GM12878 (cell line): ENCODE data around the gene MPP1. TPM values are rescaled to one million over a fixed set of nuclear protein-coding genes. Genes with fewer than 3 reads are reported as not detected.

Source experiments
- ATAC-seq: fragments of 200-7000 bp; cut with Tn5 transposase; 3 replicates; pipeline ENCODE4 v1.9.1; 2020; ENCODE audit warnings: mild to moderate bottlenecking, moderate library complexity
- BruUV-seq: library from RNA; stranded (reverse); fragments of 400-500 nt; replicated peaks from 2 replicates; lab custom pipeline; 2021; lab: Mats Ljungman, UMichigan
- CTCF ChIA-PET: fragments of 300-600 bp; sonication (Branson Sonifier 250); formaldehyde crosslinking; extraction: SDS; loops from one replicate; lab custom pipeline; 2021; ENCODE audit warnings: inconsistent platforms; lab: Yijun Ruan, JAX
- POLR2A ChIA-PET: fragments of 350-600 bp; formaldehyde crosslinking; extraction: SDS; loops from one replicate; lab custom pipeline; 2021; ENCODE audit warnings: inconsistent platforms; lab: Charles Lee
- RAD21 ChIA-PET: fragments of 300-600 bp; sonication (Branson Sonifier 250); formaldehyde crosslinking; loops from one replicate; lab custom pipeline; 2023; ENCODE audit warnings: antibody characterized with exemption; ENCODE audit not compliant: unreplicated experiment; lab: Charles Lee
- SMC1A ChIA-PET: fragments of 300-600 bp; sonication (Branson Sonifier 250); formaldehyde crosslinking; loops from one replicate; lab custom pipeline; 2023; ENCODE audit not compliant: unreplicated experiment, uncharacterized antibody; lab: Charles Lee
- DNase-seq: peaks from one replicate; pipeline ENCODE4 v3.0.0-alpha.2; 2011; ENCODE audit warnings: low read depth, low spot score
- FAIRE-seq: peaks from 3 replicates; lab custom pipeline; 2011; peaks lifted over from hg19 to GRCh38; lab: Jason Lieb, UNC
- H2AFZ ChIP-seq: 2 replicates; pipeline ENCODE4 v1.6.0; 2011; ENCODE audit warnings: low read depth, low read length, control low read depth; ENCODE audit not compliant: control insufficient read depth
- H3K27ac ChIP-seq: 2 replicates; pipeline ENCODE4 v1.5.1; 2011; ENCODE audit warnings: control low read depth; ENCODE audit not compliant: control insufficient read depth, insufficient read depth
- H3K27me3 ChIP-seq, 2 experiments: replicated peaks in 1 of 2; 2 replicates each; pipeline versions ENCODE4 v1.6.0 to v1.6.1; 2011; ENCODE audit warnings: low read length in 1 of 2; ENCODE audit not compliant: control insufficient read depth in 2 of 2, insufficient read depth in 2 of 2
- H3K36me3 ChIP-seq, 2 experiments: 2 replicates each; pipeline ENCODE4 v1.5.1; 2011; ENCODE audit warnings: low read length in 1 of 2; ENCODE audit not compliant: control insufficient read depth in 2 of 2, insufficient read depth in 2 of 2
- H3K4me1 ChIP-seq: 2 replicates; pipeline ENCODE4 v1.6.1; 2011; ENCODE audit warnings: mild to moderate bottlenecking, low read length, moderate library complexity, mixed read lengths; ENCODE audit not compliant: control insufficient read depth, insufficient read depth
- H3K4me2 ChIP-seq: 2 replicates; pipeline ENCODE4 v1.6.0; 2011; ENCODE audit warnings: control low read depth; ENCODE audit not compliant: control insufficient read depth, insufficient read depth
- H3K4me3 ChIP-seq: fragments of 200-600 bp; sonication (generic); 2 replicates; pipeline ENCODE4 v1.5.1; 2016
- H3K79me2 ChIP-seq: 2 replicates; pipeline ENCODE4 v1.6.0; 2011; ENCODE audit warnings: low read length; ENCODE audit not compliant: control insufficient read depth, insufficient read depth
- H3K9ac ChIP-seq: 2 replicates; pipeline ENCODE4 v1.8.0; 2011; ENCODE audit warnings: low read length, control low read depth, mixed read lengths; ENCODE audit not compliant: control insufficient read depth, insufficient read depth
- H3K9me3 ChIP-seq: replicated peaks from 3 replicates; pipeline ENCODE4 v1.5.1; 2011; ENCODE audit warnings: mild to moderate bottlenecking, low read length; ENCODE audit not compliant: control insufficient read depth, insufficient read depth
- H4K20me1 ChIP-seq: 2 replicates; pipeline ENCODE4 v1.6.0; 2011; ENCODE audit not compliant: control insufficient read depth, insufficient read depth
- BHLHE40 ChIP-seq, 2 experiments: fragments of 450-650 bp in 1 of 2; IDR thresholded peaks; 2 replicates each; pipeline ENCODE4 v1.6.1; 2011 to 2017; ENCODE audit warnings: low read depth in 2 of 2, borderline replicate concordance in 1 of 2, improper control_type of control experiment in 1 of 2, low read length in 1 of 2, mild to moderate bottlenecking in 1 of 2
- CHD2 ChIP-seq: IDR thresholded peaks from 2 replicates; pipeline ENCODE4 v1.6.1; 2011; ENCODE audit warnings: low read depth, low read length, improper control_type of control experiment, borderline replicate concordance
- CREM ChIP-seq: IDR thresholded peaks from 2 replicates; pipeline ENCODE4 v1.6.1; 2014; ENCODE audit warnings: antibody characterized with exemption, low read depth
- HDAC6 ChIP-seq: fragments of 200-600 bp; sonication (generic); IDR thresholded peaks from one replicate; pipeline ENCODE4 v1.8.0; 2017; ENCODE audit warnings: antibody characterized with exemption; ENCODE audit not compliant: unreplicated experiment
- HDGF ChIP-seq: fragments of 450-650 bp; IDR thresholded peaks from 2 replicates; pipeline ENCODE4 v1.6.1; 2016; ENCODE audit warnings: antibody characterized with exemption
- KLF5 ChIP-seq: fragments of 450-650 bp; IDR thresholded peaks from 2 replicates; pipeline ENCODE4 v1.6.1; 2014; ENCODE audit warnings: mild to moderate bottlenecking; ENCODE audit not compliant: partially characterized antibody
- LARP7 ChIP-seq: fragments of 450-650 bp; IDR thresholded peaks from 2 replicates; pipeline ENCODE4 v1.6.1; 2017; ENCODE audit warnings: mild to moderate bottlenecking
- NR2C1 ChIP-seq: fragments of 450-650 bp; IDR thresholded peaks from 2 replicates; pipeline ENCODE4 v1.6.1; 2017; ENCODE audit warnings: antibody characterized with exemption, mild to moderate bottlenecking, moderate library complexity
- PAX5 ChIP-seq: IDR thresholded peaks from 2 replicates; pipeline ENCODE4 v1.6.1; 2011; ENCODE audit warnings: low read depth, low read length, borderline replicate concordance
- PBX3 ChIP-seq: IDR thresholded peaks from 2 replicates; pipeline ENCODE4 v1.6.1; 2011; ENCODE audit warnings: mild to moderate bottlenecking, low read depth, low read length, moderate library complexity; ENCODE audit not compliant: insufficient replicate concordance
- PRDM15 ChIP-seq: fragments of 450-650 bp; formaldehyde crosslinking; IDR thresholded peaks from 2 replicates; pipeline ENCODE4 v1.4.0; 2020; ENCODE audit warnings: mild to moderate bottlenecking, moderate library complexity
- ZNF24 ChIP-seq: fragments of 450-650 bp; IDR thresholded peaks from 2 replicates; pipeline ENCODE4 v1.6.1; 2017; ENCODE audit warnings: antibody characterized with exemption, mild to moderate bottlenecking
- ZNF622 ChIP-seq: fragments of 450-650 bp; IDR thresholded peaks from 2 replicates; pipeline ENCODE4 v1.6.1; 2017; ENCODE audit warnings: mild to moderate bottlenecking, inconsistent platforms
- WGBS: methylation state at CpG from one replicate; pipeline ENCODE4 v1.1.6; 2016; ENCODE audit warnings: low lambda C conversion rate; ENCODE audit not compliant: insufficient replicate concordance, insufficient coverage; ENCODE audit errors: missing lambda C conversion rate; 5-methylcytosine and 5-hydroxymethylcytosine counted together
- in situ Hi-C: fragments of 300-500 bp; cut with MboI; formaldehyde crosslinking; loops from 9 replicates; pipeline ENCODE4 v1.14.3; 2018; ENCODE audit warnings: mixed read lengths
- intact Hi-C: fragments of 100-400 bp; cut with micrococcal nuclease; formaldehyde crosslinking; loops from one replicate; pipeline ENCODE4 v1.14.2; 2022; ENCODE audit not compliant: unreplicated experiment
- polyA plus RNA-seq, 11 experiments: library from polyadenylated mRNA; depleted of rRNA in 4 of 11; unstranded in 6 of 11; stranded (reverse) in 5 of 11; fragments of >200 nt; fragmentation: Nextera tagmentation in 4 of 11; fragmentation: Illumina TruSeq in 1 of 11; extraction: Ambion mirVana in 4 of 11; extraction: Trizol in 1 of 11; gene quantifications; 1 replicate in 1 of 11; 2 replicates in 10 of 11; pipeline versions ENCODE4 v1.2.1 to v1.2.3, GENCODE V29; 2011 to 2016; ENCODE audit warnings: inconsistent platforms in 2 of 11, missing spikeins in 2 of 11, low read depth in 1 of 11
- total RNA-seq, 4 experiments: library from RNA; depleted of rRNA in 3 of 4; stranded (reverse); fragments of >200 nt in 3 of 4; fragmentation: Illumina TruSeq in 1 of 4; extraction: Trizol in 1 of 4; gene quantifications; 2 replicates each; pipeline versions ENCODE4 v1.2.1 to v1.2.3, GENCODE V29; 2013 to 2021

MPP1 gene
- total and polyA plus RNA-seq, 10 of the 15 experiments (the other 5 are each of a cell fraction or from before 2014, with no cell fraction given): 1.9 to 20.1 (median 14.8) TPM

DNA sequence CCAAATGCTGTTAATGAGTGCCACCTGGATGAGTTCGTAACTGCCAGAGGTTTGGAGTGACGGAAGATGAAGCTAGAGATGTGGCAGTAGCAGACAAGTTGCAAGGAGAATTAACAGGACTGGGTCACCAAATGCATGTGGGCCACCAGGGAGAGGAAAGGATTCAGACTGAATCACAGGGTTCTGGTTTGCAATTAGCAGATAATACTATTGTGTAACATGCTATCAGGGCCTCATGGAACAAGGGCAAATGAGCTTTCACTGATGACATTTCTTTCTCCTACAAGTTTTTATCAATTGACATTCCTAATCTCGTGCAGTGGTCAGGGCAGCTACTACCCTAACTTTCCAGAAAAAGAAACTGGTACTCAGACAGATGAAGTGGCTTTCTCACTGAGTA lies 75.8 kb downstream of the MPP1 start:
- ChIA-PET POLR2A (interaction anchor here (0.6 kb wide), 1 partner anchor 48 kb away, joined by 6 read pairs; no protein-coding TSS in a partner anchor), SMC1A (no interaction called here), CTCF (interaction anchor here (1.4 kb wide), 1 partner anchor 19 kb away, joined by 4 read pairs; no protein-coding TSS in a partner anchor), RAD21 (interaction anchor here (1.2 kb wide), 1 partner anchor 19 kb away, joined by 4 read pairs; no protein-coding TSS in a partner anchor)
- WGBS: 34% methylated on average over 3 of the region's 3 CpGs
- peaks cover 12% of the 10 kb centered on the region for H3K4me1 ChIP-seq
- H3K4me3 ChIP-seq: no peak overlapping the region
- ATAC-seq: no peak
- TF ChIP-seq PRDM15 (CRISPR knock-in tag): no peak
- no peak for TF ChIP-seq ZNF622
- TF ChIP-seq BHLHE40 (IDR thresholded peaks at IDR 0.05; ENCODE audit: borderline replicate concordance in 1 of 2, low read depth in 2 of 2, low read length in 1 of 2): no peak
- no peak for TF ChIP-seq ZNF24
- no peak for TF ChIP-seq LARP7
- no peak for TF ChIP-seq HDAC6
- TF ChIP-seq PBX3: no peak
- no peak for TF ChIP-seq PAX5
- no peak for TF ChIP-seq HDGF
- no peak for TF ChIP-seq CHD2
- no peak for TF ChIP-seq NR2C1
- no peak for TF ChIP-seq KLF5
- TF ChIP-seq CREM: no peak
- no peak for DNase-seq
- no peaks in the 10 kb centered on the region for H3K27me3 ChIP-seq
- H3K4me2 ChIP-seq: no peak overlapping the region
- H2AFZ ChIP-seq: no peak overlapping the region
- no peaks in the 10 kb centered on the region for H4K20me1 ChIP-seq
- in situ Hi-C loops: loop anchor here (25.0 kb wide), 1 partner anchor 142 kb away; the partner anchor contains the start of gene CTAG1A
- H3K27ac ChIP-seq: no peak overlapping the region
- H3K9ac ChIP-seq: no peak overlapping the region
- H3K79me2 ChIP-seq: no peaks in the 10 kb centered on the region
- no peaks in the 10 kb centered on the region for H3K36me3 ChIP-seq
- no peak for FAIRE-seq
- BruUV-seq: no TSS peak
- H3K9me3 ChIP-seq: no peaks in the 10 kb centered on the region
- intact Hi-C loops: no loop called here
